ENCODE measurements around the gene CGB2. TPM values are rescaled to one million over a fixed set of nuclear protein-coding genes. Genes with fewer than 3 reads are reported as not detected.

Gene CGB2
- total RNA-seq, 1 donor from 2014 or later = not detected

- intact Hi-C loops (cut with DNase I) = no loop called here
- DNase-seq = no peak
- H3K27ac ChIP-seq = no peak overlapping the region
- ATAC-seq = no peak
- TF ChIP-seq CTCF (IDR thresholded peaks at IDR 0.05) = no peak
- H3K4me3 ChIP-seq = no peak overlapping the region
- H3K27me3 ChIP-seq (ENCODE audit: low read depth) = no peaks in the 10 kb centered on the region
- no peaks in the 10 kb centered on the region for H3K9me3 ChIP-seq
- H3K4me1 ChIP-seq = peaks cover 19% of the 10 kb centered on the region
- peaks cover 63% of the 10 kb centered on the region for H3K36me3 ChIP-seq
These were observed 43.4 kb upstream of the CGB2 start for GRCh38 chr19:48988286-48988685.

- DNase-seq (no peak), ATAC-seq (no peak)
- no peak for TF ChIP-seq CTCF (IDR thresholded peaks at IDR 0.05)
These were observed 42.8 kb upstream of the CGB2 start for GRCh38 chr19:48988860-48989259.

GRCh38 chr19:48989701-48990291 lies 41.9 kb upstream of the CGB2 start:
- DNase-seq = no peak
- H3K9me3 ChIP-seq = no peaks in the 10 kb centered on the region
- intact Hi-C loops (cut with DNase I) = no loop called here
- peaks cover 48% of the 10 kb centered on the region for H3K36me3 ChIP-seq
- no peak for ATAC-seq
- peaks cover 28% of the 10 kb centered on the region for H3K4me1 ChIP-seq
- TF ChIP-seq CTCF (IDR thresholded peaks at IDR 0.05) = no peak
- H3K27me3 ChIP-seq (ENCODE audit: low read depth) = no peaks in the 10 kb centered on the region
- no peak overlapping the region for H3K27ac ChIP-seq
- no peak overlapping the region for H3K4me3 ChIP-seq

More at GRCh38 chr19:48988860-48989259, 42.8 kb upstream of the CGB2 start:
- Histone ChIP-seq H3K4me3 (no peak overlapping the region), H3K4me1 (peaks cover 19% of the 10 kb centered on the region), H3K27me3 (ENCODE audit: low read depth) (no peaks in the 10 kb centered on the region), H3K27ac (no peak overlapping the region), H3K9me3 (no peaks in the 10 kb centered on the region), H3K36me3 (peaks cover 58% of the 10 kb centered on the region)
- intact Hi-C loops (cut with DNase I) = no loop called here

- H3K27me3 ChIP-seq (ENCODE audit: low read depth) = no peaks in the 10 kb centered on the region
- intact Hi-C loops (cut with DNase I) = no loop called here
- no peak overlapping the region for H3K4me3 ChIP-seq
- ATAC-seq = no peak
- no peak overlapping the region for H3K27ac ChIP-seq
- no peak for TF ChIP-seq CTCF (IDR thresholded peaks at IDR 0.05)
- H3K4me1 ChIP-seq = peaks cover 31% of the 10 kb centered on the region
- no peaks in the 10 kb centered on the region for H3K9me3 ChIP-seq
- no peak for DNase-seq
- H3K36me3 ChIP-seq = peaks cover 42% of the 10 kb centered on the region
These were observed 41.3 kb upstream of the CGB2 start for GRCh38 chr19:48990400-48990799.

- TF ChIP-seq CTCF (IDR thresholded peaks at IDR 0.05) = no peak
- peak; percentile 50 for DNase-seq
- no peak for ATAC-seq
These were observed 40.6 kb upstream of the CGB2 start for GRCh38 chr19:48991011-48991609.

More at GRCh38 chr19:48991011-48991609, 40.6 kb upstream of the CGB2 start:
- Histone ChIP-seq H3K4me3 (peak overlapping the region; percentile 69), H3K4me1 (peaks cover 31% of the 10 kb centered on the region), H3K27ac (no peak overlapping the region), H3K27me3 (ENCODE audit: low read depth) (no peaks in the 10 kb centered on the region), H3K36me3 (peaks cover 35% of the 10 kb centered on the region), H3K9me3 (no peaks in the 10 kb centered on the region)
- intact Hi-C loops (cut with DNase I) = no loop called here
